Putamen (tissue), 1 donor: ENCODE data around the gene EVI5.
"Not testable (repeated sequence)": the region's sequence is repeated elsewhere in the genome, so short reads cannot be mapped to it uniquely, and the experiment has no call there.

Experiments used
- DNase-seq: peaks from one replicate; pipeline ENCODE4 v3.0.0-alpha.2; 2016; ENCODE audit warnings: low spot score

The EVI5 gene

DNA sequence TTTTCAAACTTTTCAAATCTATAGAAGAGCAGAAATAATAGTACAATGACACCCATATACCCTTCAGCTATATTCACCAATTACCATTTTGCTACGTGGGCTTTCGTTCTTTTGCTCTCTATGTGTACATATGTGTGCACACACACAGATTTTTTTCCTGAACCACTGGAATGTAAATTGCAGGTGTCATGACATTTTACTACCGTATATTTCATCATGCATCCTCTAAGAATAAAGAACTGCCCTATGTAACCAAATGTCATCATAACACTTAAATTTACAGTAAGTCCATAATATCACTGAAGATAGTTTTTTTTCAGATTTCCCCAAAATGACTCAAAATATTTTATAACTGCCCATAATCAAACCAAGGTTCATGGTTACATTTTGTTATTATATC is 209.8 kb downstream of the EVI5 start:
- no peak for DNase-seq

DNA sequence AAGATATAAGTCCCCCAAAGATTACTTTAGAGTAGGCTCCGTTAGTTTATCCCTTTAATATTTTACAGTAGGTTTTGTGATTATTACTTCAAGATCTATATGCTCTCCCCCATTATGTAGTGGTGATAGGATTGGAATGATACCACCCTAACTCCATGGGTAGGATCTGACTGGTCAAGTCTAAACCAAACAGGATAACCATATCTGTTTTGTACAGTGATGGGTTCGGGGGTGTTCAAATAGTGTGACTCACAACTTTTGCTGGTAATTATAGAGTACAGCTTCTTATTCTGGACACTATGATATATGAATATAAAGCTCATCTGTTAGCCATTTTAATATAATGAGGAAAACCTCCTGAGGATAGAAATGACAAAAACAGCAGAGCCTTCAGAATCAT is 212.4 kb downstream of the EVI5 start:
- no peak for DNase-seq

GRCh38 chr1:92571578-92571977 is 213.3 kb downstream of the EVI5 start:
- DNase-seq, result no peak

DNA sequence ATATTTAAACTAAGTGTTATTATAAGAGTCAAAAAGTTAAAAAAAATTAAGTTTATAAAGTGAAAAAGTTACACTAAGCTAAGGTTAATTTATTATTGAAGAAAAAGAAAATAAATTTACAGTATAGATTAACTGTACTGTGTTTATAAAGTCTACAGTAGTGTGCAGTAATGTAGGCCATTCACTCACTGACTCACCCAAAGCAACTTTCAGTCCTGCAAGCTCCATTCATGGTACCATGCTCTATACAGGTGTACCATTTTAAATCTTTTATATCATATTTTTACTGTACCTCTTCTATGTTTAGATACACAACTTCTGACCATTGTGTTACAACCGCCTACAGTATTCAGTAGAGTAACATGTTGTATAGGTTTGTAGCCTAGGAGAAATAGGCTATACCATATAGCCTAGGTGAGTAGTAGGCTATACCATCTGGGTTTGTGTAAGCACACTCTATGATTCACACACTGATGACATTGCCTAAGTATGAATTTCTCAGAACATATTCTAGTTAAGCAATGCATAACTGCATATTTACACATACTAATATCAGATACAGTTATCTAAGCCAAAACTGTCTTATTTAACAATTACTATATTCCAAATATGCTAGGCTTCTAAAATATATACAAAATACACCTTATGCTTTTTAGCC is 217.6 kb downstream of the EVI5 start:
- DNase-seq, result no peak

- DNase-seq, result no peak
Observed at GRCh38 chr1:92563457-92564216, 221.3 kb downstream of the EVI5 start.

GRCh38 chr1:92556350-92556749 is 228.6 kb downstream of the EVI5 start:
- no peak for DNase-seq

DNA sequence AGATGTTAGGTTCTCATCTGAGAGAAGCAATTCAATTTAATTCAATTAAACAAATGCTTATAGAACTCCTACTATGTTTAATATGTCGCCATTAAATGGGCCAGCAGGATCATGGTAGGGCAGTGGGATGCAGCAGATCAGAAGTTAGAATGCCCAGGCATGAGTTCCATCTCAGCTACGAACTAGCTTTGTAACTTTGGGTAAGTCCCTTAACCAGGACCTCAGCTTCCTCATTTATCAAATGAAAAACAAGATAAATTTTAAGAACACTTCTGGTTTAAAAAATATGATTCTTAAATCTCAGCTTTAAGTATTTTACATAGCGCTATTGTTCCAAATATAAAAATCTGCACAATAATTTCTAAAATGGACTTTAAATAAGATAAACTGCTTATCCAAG is 230.7 kb downstream of the EVI5 start:
- DNase-seq, result no peak

GRCh38 chr1:92551916-92552315 is 233.0 kb downstream of the EVI5 start:
- no peak for DNase-seq

DNA sequence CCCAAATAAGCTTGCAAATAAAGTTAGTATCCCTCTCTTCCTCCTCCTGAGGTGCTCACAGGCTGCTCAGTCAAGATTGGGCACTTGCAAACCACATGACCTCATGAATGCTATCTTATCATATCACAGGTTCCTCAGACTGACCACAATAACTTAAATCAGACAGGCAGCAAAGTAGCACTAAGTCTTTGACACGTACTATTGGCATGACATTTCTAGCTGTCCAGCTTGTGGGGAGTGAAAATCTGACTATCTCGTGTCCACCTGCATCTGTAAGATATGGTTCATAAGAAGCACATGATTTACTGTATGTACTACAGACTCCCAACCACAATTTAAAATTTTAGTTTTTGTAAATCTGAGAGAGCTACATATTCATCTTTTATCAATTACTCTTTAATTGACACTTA is 240.1 kb downstream of the EVI5 start:
- no peak for DNase-seq

DNA sequence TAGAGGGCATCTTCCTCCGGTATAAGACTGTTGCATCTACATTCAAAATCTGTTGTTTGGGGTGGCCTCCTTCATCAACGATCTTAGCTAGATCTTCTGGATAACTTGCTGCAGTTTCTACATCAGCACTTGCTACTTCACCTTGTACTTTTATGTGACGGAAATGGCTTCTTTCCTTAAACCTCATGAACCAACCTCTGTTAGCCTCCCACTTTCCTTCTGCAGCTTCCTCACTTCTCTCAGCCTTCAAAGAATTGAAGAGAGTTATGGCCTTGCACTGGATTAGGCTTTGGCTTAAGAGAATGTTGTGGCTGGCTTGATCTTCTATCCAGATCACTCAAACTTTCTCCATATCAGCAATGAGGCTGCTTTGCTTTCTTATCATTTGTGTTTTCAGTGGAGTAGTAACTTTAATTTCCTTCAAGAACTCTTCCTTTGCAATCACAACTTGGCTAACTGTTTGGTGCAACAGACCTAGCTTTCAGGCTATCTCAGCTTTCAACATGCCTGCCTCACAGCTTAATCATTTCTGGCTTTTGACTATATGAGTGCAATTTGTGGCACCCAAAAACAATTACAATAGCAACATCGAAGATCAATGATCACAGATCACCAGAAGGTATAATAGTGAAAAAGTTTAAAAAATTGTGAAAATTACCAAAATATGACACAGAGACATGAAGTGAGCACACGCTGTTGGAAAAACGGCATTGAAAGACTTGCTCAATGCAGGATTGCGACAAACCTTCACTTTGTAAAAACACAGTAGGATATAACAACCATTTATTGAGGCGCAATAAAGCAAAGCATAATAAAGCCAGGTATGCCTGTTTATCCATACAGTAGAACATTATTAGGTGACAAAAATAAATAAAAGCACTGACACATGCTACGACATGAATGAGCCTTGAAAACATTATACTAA is 241.5 kb downstream of the EVI5 start:
- DNase-seq, result no peak

DNA sequence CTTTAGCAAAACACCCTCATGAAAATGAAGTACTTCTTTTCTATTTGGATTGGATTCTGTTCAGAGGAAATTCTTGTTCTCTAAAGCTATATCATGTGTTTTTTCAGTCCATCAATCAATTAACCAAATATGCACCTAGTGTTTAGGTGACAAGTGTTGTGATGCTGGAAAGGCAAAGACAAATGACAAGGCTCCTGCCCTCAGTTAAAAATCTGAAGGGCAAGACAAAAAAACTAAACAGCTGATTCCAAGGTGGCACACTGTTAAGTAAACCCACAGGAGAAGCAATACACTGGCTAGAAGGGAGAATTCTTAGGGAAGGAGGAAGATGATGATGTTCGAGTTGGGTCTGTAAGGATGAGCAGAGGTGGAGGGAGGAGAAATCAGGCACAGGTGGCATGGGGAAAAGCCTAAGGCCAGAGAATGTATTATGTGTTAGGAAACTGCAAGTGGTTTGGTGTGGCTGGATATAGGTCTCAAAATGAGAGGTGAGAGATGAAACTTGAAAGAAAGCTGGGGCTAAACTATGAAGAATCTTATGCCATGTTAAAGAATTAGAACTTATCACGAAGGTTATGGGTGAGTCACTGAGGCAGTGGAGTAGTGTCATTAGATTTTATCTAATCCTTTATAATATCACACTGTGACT is 246.4 kb downstream of the EVI5 start:
- DNase-seq, result no peak

- no peak for DNase-seq
Observed at GRCh38 chr1:92538048-92538412, 246.9 kb downstream of the EVI5 start.

DNA sequence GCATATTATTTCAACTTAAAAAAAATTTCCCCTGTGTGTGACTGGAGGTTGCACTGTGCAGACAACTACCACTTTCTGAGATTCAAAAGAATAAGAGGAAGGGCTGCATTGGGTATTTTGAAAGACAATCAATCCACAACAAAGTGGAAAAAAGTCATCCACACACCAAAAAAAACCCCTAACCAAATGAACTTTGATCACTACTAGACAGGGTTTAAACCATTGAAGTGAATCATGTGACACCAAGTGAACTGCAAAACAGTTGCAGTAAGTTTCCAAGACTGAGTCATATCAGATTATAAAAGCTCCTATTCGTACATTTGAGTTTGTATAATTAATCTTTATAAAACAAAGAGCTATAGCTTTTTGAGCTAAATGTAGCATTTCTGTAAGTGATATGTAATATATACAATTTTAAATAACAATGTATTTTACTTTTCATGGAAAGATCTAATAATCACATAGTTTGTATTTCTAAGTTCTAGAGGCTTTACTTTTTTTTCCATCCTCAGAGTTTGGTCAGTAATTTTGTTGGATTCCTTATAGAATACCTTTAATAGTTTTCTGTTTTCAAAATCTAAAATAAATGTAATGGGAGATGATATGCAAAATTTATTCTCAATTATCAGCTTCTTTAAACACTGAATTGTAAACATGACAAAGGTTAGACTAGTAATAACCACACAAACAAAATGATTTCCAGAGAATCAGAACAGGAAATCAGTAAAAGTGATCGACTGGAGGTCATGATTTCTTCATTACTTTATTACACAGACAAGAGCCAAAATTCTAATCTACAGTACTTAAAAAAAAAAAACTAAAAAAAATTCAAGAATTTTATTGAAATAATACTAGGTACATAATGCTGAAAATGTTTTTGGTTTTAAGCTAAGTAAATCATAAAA is 247.7 kb downstream of the EVI5 start:
- DNase-seq, result no peak

DNA sequence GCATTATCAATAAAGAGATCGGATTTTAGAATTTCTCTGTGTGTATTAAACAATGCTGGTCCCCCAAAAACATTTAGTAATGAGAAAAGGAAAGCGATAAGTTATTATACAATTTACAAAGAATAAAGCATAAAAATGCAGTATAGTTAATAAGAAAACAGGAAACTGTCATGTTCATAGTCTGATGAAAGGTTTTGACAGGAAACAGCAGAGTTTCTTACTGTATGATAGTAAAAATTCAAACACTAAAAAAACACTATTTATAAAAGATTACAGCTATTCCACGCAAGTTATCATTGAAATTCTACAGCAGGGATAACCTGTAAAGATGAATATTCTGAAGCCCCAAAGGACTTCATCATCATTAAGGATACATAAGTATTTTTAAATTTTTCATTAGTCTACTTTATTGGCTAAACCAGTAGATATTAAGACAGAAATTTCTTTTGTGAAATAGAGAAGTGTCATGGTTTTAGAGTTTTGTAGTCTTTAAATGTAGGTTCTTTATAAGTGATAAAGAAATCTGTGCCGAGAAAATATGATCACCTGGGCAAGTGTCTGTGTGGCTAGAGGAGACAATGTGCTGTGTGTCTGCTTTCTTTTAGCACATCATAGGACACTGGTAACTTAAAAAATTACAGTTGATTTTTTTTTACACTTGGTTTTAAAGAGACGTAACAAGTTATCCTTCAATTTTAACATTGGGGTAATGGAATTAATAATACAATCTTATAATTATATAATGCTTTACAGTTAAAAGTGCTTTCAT is 248.5 kb downstream of the EVI5 start:
- no peak for DNase-seq

DNA sequence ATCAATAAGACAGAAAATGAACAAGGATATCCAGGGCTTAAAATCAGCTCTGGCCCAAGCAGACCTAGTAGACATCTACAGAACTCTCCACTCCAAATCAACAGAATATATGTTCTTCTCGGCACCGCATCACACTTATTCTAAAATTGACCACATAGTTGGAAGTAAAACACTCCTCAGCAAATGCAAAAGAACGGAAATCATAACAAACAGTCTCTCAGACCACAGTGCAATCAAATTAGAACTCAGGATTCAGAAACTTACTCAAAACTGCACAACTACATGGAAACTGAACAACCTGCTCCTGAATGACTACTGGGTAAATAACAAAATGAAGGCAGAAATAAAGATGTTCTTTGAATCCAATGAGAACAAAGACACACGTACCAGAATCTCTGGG is 252.5 kb downstream of the EVI5 start:
- DNase-seq, result not testable (repeated sequence)

DNA sequence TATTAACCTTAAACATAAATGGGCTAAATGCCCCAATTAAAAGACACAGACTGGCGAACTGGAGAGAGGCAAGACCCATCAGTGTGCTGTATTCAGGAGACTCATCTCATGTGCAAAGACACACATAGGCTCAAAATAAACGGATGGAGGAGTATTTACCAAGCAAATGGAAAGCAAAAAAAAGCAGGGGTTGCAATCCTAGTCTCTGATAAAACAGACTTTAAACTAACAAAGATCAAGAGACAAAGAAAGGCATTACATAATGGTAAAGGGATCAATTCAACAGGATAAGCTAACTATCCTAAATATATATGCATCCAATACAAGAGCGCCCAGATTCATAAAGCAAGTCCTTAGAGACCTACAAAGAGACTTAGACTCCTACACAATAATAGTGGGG is 253.0 kb downstream of the EVI5 start:
- not testable (repeated sequence) for DNase-seq

DNA sequence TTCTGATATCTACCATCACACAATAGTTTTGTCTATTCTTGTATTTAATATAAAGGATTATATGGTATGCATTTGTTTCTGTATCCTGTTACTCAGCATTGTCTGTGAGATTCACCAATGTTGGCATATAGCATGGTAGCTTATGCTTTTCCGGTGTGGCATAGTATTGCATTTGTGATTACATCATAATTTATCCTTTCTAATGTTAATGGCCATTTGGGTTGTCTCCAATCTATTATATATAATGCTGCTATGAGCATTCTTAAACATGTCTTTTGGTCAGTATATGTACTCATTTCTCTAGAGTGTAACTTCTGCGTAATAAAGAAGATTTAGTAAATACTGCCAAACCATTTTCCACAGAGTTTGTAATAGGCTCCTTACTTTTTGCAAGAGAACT is 257.2 kb downstream of the EVI5 start:
- DNase-seq, result no peak

GRCh38 chr1:92524944-92525590 is 259.8 kb downstream of the EVI5 start:
- not testable (repeated sequence) for DNase-seq

DNA sequence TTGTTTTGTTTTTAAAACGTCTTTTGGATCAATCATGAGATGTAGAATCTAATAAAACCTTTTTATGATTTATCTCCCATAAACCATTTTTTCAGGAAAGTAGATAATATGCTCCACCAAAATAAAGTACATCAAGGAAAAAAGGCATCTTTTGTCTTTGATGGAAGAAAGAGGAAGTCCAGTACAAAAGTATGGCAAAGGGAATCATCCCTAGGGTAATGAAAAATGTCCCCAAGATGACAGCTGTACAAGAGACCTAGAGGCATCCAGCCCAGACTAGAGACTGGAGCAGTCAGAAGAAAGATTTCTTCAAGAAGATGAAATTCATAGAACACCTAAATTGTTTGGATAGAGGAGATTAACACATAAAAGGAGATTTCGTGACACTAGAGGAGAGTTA is 265.9 kb downstream of the EVI5 start:
- no peak for DNase-seq

DNA sequence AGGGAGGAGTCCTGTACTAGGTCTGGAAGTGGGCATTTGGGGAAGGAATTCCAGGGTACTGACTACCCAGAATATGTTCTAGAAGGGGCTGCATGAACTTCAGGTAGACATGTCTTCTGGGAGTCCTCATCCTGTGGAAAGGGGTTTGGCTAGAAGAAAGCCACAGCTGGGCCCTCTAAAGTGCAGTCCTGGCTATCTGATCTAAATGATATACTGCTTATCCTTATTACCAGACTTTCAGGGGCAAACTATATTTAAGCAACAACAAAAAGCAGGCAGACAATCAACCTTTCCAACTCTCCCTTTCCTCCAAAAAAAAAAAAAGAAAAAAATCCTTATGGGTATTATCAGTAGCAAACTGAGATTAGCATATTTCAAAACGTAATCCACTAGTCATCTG is 268.3 kb downstream of the EVI5 start:
- no peak for DNase-seq
